Fibroblast of lung (primary cell): Measurements from ENCODE around the gene HIPK1.

ENCODE experiments used
- CTCF ChIP-seq, 2 donors: IDR thresholded peaks in 1 of 2; conservative IDR thresholded peaks in 1 of 2; 1 replicate in 1 of 2; 2 replicates in 1 of 2; pipeline ENCODE4 v1.5.1; 2011 to 2012; ENCODE audit warnings: low read length in 2 of 2, control low read depth in 1 of 2, inconsistent platforms in 1 of 2, low read depth in 1 of 2, mild to moderate bottlenecking in 1 of 2
- EZH2 ChIP-seq: IDR thresholded peaks from 2 replicates; pipeline ENCODE4 v1.5.1; 2012; ENCODE audit warnings: low read length, control low read depth, mild to moderate bottlenecking; ENCODE audit errors: missing control alignments

- TF ChIP-seq CTCF (conservative IDR thresholded peaks at IDR 0.05 in 1 of 2, IDR thresholded peaks at IDR 0.05 in 1 of 2; ENCODE audit: low read depth in 1 of 2, low read length in 2 of 2) (no peak), EZH2 (no peak)
These were observed 48.8 kb downstream of the HIPK1 start for GRCh38 chr1:113977906-113978305.
